ENCODE measurements around the gene PITPNC1.

PITPNC1 gene

DNA sequence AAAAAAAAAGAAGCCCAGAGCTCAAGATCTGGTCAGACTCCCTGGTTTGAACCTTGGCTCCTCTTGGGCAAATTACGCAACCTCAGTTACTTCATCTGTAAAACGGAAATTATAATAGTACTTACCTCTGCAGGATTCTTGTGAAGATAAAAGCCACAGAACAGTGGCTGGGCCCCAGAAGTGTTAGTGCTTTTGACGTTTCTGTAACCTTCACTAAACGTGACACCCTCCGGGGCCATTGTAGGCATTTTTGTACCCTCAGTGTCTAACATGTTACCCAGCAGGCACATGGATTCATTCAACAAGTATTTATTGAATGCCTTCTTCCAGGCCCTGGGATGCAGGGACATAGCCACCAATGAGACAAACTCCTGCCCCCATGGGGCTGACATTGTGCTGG is 58.0 kb downstream of the PITPNC1 start:
- H3K4me3 ChIP-seq (ENCODE audit: insufficient read length, low read depth): no peak overlapping the region
- TF ChIP-seq YY1 (IDR thresholded peaks at IDR 0.05; ENCODE audit: insufficient read depth, insufficient read length): no peak
- no peak for TF ChIP-seq ZNF274 (IDR thresholded peaks at IDR 0.05; ENCODE audit: low read depth, low read length)
- TF ChIP-seq SUZ12 (IDR thresholded peaks at IDR 0.05; ENCODE audit: extremely low read depth, insufficient read depth, insufficient read length): no peak
- H3K27me3 ChIP-seq (ENCODE audit: insufficient read depth, insufficient read length): no peaks in the 10 kb centered on the region
- no peak overlapping the region for H3K9ac ChIP-seq (ENCODE audit: insufficient read length, low read depth)
- H3K36me3 ChIP-seq (ENCODE audit: insufficient read depth, insufficient read length, low read length): no peaks in the 10 kb centered on the region
- no peaks in the 10 kb centered on the region for H3K9me3 ChIP-seq (ENCODE audit: insufficient read depth, low read length)
- DNase-seq (ENCODE audit: low read depth, low spot score): no peak
- peaks cover 6% of the 10 kb centered on the region for H3K4me1 ChIP-seq (ENCODE audit: insufficient read depth, insufficient read length)

- no peaks in the 10 kb centered on the region for H3K27me3 ChIP-seq (ENCODE audit: insufficient read depth, insufficient read length)
- H3K4me1 ChIP-seq (ENCODE audit: insufficient read depth, insufficient read length): peaks cover 6% of the 10 kb centered on the region
- H3K9ac ChIP-seq (ENCODE audit: insufficient read length, low read depth): no peak overlapping the region
- no peak for DNase-seq (ENCODE audit: low read depth, low spot score)
- TF ChIP-seq YY1 (IDR thresholded peaks at IDR 0.05; ENCODE audit: insufficient read depth, insufficient read length) (no peak), ZNF274 (IDR thresholded peaks at IDR 0.05; ENCODE audit: low read depth, low read length) (no peak), SUZ12 (IDR thresholded peaks at IDR 0.05; ENCODE audit: extremely low read depth, insufficient read depth, insufficient read length) (no peak)
- H3K9me3 ChIP-seq (ENCODE audit: insufficient read depth, low read length): no peaks in the 10 kb centered on the region
- H3K36me3 ChIP-seq (ENCODE audit: insufficient read depth, insufficient read length, low read length): no peaks in the 10 kb centered on the region
- H3K4me3 ChIP-seq (ENCODE audit: insufficient read length, low read depth): no peak overlapping the region
These were observed 58.7 kb downstream of the PITPNC1 start for GRCh38 chr17:67435786-67436185.

DNA sequence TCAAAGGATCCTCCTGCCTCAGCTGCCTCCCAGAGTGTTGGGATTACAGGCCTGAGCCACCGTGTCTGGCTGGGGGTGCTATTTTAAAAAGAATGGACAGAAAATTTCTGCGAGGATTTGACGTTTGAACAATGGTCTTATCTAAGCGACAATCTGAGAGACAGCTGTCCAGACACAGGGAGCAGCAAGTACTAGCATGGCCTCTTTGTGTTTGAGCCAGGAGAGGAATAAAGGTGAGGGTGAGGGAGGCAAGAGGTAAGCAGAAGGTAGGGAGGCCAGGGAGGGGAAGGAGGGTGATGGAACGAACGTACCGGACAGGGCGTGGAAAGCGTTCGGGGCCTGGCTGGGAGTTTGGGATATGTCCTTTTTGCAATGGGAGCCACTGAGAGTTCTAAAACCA is 59.2 kb downstream of the PITPNC1 start:
- Histone ChIP-seq H3K4me3 (ENCODE audit: insufficient read length, low read depth) (no peak overlapping the region), H3K27me3 (ENCODE audit: insufficient read depth, insufficient read length) (no peaks in the 10 kb centered on the region), H3K36me3 (ENCODE audit: insufficient read depth, insufficient read length, low read length) (no peaks in the 10 kb centered on the region), H3K4me1 (ENCODE audit: insufficient read depth, insufficient read length) (peaks cover 6% of the 10 kb centered on the region), H3K9me3 (ENCODE audit: insufficient read depth, low read length) (no peaks in the 10 kb centered on the region), H3K9ac (ENCODE audit: insufficient read length, low read depth) (no peak overlapping the region)
- TF ChIP-seq SUZ12 (IDR thresholded peaks at IDR 0.05; ENCODE audit: extremely low read depth, insufficient read depth, insufficient read length) (no peak), ZNF274 (IDR thresholded peaks at IDR 0.05; ENCODE audit: low read depth, low read length) (no peak)
- DNase-seq (ENCODE audit: low read depth, low spot score): no peak

DNA sequence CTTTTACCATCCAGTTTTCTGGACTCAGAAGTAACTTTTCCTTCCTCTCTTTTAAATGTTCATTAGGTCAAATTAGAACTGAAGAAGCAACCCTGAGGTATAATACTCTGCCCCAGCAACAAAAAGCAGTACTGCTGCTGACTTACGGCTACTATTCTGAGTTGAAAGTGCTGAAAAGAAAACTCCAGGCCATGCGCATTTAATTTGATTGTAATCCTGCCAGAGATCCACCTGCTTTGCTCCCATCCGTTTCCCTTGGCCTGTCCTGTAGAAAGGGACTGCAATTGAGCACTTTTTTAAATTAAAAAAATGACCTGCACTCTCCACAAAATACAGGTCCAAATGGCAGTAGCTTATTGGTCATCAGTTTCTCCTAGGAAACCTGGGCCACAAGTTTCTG is 61.6 kb downstream of the PITPNC1 start:
- H3K36me3 ChIP-seq (ENCODE audit: insufficient read depth, insufficient read length, low read length): no peaks in the 10 kb centered on the region
- H3K27me3 ChIP-seq (ENCODE audit: insufficient read depth, insufficient read length): no peaks in the 10 kb centered on the region
- peaks cover 3% of the 10 kb centered on the region for H3K4me1 ChIP-seq (ENCODE audit: insufficient read depth, insufficient read length)
- TF ChIP-seq SUZ12 (IDR thresholded peaks at IDR 0.05; ENCODE audit: extremely low read depth, insufficient read depth, insufficient read length): no peak
- TF ChIP-seq ZNF274 (IDR thresholded peaks at IDR 0.05; ENCODE audit: low read depth, low read length): no peak
- TF ChIP-seq YY1 (IDR thresholded peaks at IDR 0.05; ENCODE audit: insufficient read depth, insufficient read length): no peak
- H3K9me3 ChIP-seq (ENCODE audit: insufficient read depth, low read length): no peaks in the 10 kb centered on the region
- no peak for DNase-seq (ENCODE audit: low read depth, low spot score)
- H3K4me3 ChIP-seq (ENCODE audit: insufficient read length, low read depth): no peak overlapping the region
- H3K9ac ChIP-seq (ENCODE audit: insufficient read length, low read depth): no peak overlapping the region

DNA sequence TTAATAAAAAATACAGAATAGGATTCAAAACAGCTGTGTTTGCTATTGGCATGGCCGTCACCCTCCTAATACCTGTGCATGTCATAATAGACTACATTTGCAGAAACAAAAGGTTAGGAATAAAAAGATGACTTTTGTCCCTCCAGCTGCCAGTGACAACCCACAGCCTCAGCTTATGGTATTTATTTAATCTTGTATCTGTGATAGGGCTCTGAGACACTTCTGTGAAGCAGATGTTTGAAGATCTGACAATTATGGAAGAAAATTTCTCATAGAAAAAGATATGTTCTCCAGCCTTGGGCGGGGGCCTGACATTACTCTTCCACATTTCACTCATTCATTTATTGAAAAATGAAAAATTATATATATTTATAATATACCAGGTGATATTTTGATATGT is 62.2 kb downstream of the PITPNC1 start:
- DNase-seq (ENCODE audit: low read depth, low spot score): no peak
- no peaks in the 10 kb centered on the region for H3K36me3 ChIP-seq (ENCODE audit: insufficient read depth, insufficient read length, low read length)

GRCh38 chr17:67440277-67441051 is 63.4 kb downstream of the PITPNC1 start:
- H3K4me3 ChIP-seq (ENCODE audit: insufficient read length, low read depth): no peak overlapping the region
- H3K9ac ChIP-seq (ENCODE audit: insufficient read length, low read depth): no peak overlapping the region
- H3K27me3 ChIP-seq (ENCODE audit: insufficient read depth, insufficient read length): no peaks in the 10 kb centered on the region

More for the DNA sequence above, 62.2 kb downstream of the PITPNC1 start:
- TF ChIP-seq SUZ12 (IDR thresholded peaks at IDR 0.05; ENCODE audit: extremely low read depth, insufficient read depth, insufficient read length) (no peak), YY1 (IDR thresholded peaks at IDR 0.05; ENCODE audit: insufficient read depth, insufficient read length) (no peak), ZNF274 (IDR thresholded peaks at IDR 0.05; ENCODE audit: low read depth, low read length) (no peak)
- Histone ChIP-seq H3K9ac (ENCODE audit: insufficient read length, low read depth) (no peak overlapping the region), H3K4me1 (ENCODE audit: insufficient read depth, insufficient read length) (peaks cover 3% of the 10 kb centered on the region), H3K9me3 (ENCODE audit: insufficient read depth, low read length) (no peaks in the 10 kb centered on the region), H3K27me3 (ENCODE audit: insufficient read depth, insufficient read length) (no peaks in the 10 kb centered on the region), H3K4me3 (ENCODE audit: insufficient read length, low read depth) (no peak overlapping the region)

DNA sequence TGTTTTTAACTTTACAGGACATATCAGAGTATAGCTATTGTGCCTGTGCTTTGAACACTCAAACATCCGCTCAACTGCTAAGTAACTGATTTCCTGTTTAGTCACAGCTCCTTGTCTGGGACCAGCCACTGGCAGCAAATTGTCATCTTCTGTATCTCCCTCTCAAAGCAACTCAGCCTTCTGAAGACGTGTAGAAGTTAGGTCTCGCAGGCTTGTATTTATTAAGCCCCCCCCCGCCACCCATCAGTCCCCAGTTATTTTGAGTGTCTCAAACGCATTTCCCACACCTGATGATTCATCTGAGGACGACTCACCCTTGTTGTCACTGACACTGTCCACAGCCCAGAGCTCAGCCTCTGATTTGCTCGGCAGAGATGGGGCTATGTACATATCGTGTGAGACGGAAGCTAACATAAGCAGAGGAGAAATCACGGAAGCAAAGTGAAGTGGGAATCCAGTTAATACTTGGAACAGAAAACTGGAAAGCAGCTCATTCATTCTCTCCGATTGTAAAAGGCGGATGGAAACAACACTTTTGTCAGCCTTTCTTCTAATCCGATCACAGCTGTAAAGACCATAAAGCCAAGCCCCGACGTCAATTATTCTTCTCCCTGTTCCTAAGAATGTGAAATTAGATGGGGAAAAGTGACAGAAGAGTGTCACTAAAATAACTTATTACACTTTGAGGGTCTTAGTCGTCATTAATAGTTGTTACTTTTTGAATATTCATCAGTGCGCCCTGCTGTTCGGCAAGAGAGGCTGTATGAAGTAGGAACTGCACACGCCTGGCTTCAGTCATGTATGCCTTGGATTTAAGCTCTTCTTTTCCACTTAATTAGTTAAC is 64.2 kb downstream of the PITPNC1 start:
- Histone ChIP-seq H3K4me3 (ENCODE audit: insufficient read length, low read depth) (no peak overlapping the region), H3K36me3 (ENCODE audit: insufficient read depth, insufficient read length, low read length) (no peaks in the 10 kb centered on the region), H3K9me3 (ENCODE audit: insufficient read depth, low read length) (no peaks in the 10 kb centered on the region), H3K9ac (ENCODE audit: insufficient read length, low read depth) (no peak overlapping the region), H3K4me1 (ENCODE audit: insufficient read depth, insufficient read length) (peaks cover 3% of the 10 kb centered on the region), H3K27me3 (ENCODE audit: insufficient read depth, insufficient read length) (no peaks in the 10 kb centered on the region)
- TF ChIP-seq ZNF274 (IDR thresholded peaks at IDR 0.05; ENCODE audit: low read depth, low read length) (no peak), YY1 (IDR thresholded peaks at IDR 0.05; ENCODE audit: insufficient read depth, insufficient read length) (no peak), SUZ12 (IDR thresholded peaks at IDR 0.05; ENCODE audit: extremely low read depth, insufficient read depth, insufficient read length) (no peak)
- no peak for DNase-seq (ENCODE audit: low read depth, low spot score)

More at GRCh38 chr17:67440277-67441051, 63.4 kb downstream of the PITPNC1 start:
- no peak for DNase-seq (ENCODE audit: low read depth, low spot score)
- Histone ChIP-seq H3K36me3 (ENCODE audit: insufficient read depth, insufficient read length, low read length) (no peaks in the 10 kb centered on the region), H3K9me3 (ENCODE audit: insufficient read depth, low read length) (no peaks in the 10 kb centered on the region), H3K4me1 (ENCODE audit: insufficient read depth, insufficient read length) (peaks cover 3% of the 10 kb centered on the region)
- TF ChIP-seq YY1 (IDR thresholded peaks at IDR 0.05; ENCODE audit: insufficient read depth, insufficient read length): no peak
- no peak for TF ChIP-seq ZNF274 (IDR thresholded peaks at IDR 0.05; ENCODE audit: low read depth, low read length)
- TF ChIP-seq SUZ12 (IDR thresholded peaks at IDR 0.05; ENCODE audit: extremely low read depth, insufficient read depth, insufficient read length): no peak
